B cell (primary cell): ENCODE data around the gene HOXA10. TPM values are rescaled to one million over a fixed set of nuclear protein-coding genes. Genes with fewer than 3 reads are reported as not detected.

ENCODE experiments used
- ATAC-seq: fragments of 200-7000 bp; cut with Tn5 transposase; one replicate; pipeline ENCODE4 v1.10.0; 2021; ENCODE audit warnings: low read depth, mild to moderate bottlenecking, moderate number of reproducible peaks, moderate library complexity
- CTCF ChIA-PET: fragments of 350-600 bp; sonication (Branson Sonifier 250); formaldehyde crosslinking; loops from one replicate; lab custom pipeline; 2021; ENCODE audit warnings: antibody characterized with exemption, inconsistent platforms; lab: Charles Lee
- POLR2A ChIA-PET: fragments of 350-600 bp; sonication (Branson Sonifier 250); formaldehyde crosslinking; loops from one replicate; lab custom pipeline; 2021; ENCODE audit warnings: antibody characterized with exemption; lab: Charles Lee
- DNase-seq: peaks from one replicate; pipeline ENCODE4 v3.0.0; 2013
- H2AFZ ChIP-seq: 2 replicates; pipeline ENCODE4 v1.6.1; 2012; ENCODE audit warnings: mild to moderate bottlenecking, low read depth, low read length; ENCODE audit not compliant: insufficient read depth, poor library complexity, severe bottlenecking
- H3K27ac ChIP-seq, 2 donors: 1 replicate in 1 of 2; 2 replicates in 1 of 2; pipeline ENCODE4 v1.5.1; 2012 to 2013; ENCODE audit warnings: low read length in 2 of 2, mild to moderate bottlenecking in 2 of 2, moderate library complexity in 1 of 2
- H3K27me3 ChIP-seq, 4 experiments: fragments of 200-600 bp in 1 of 4; sonication (generic) in 1 of 4; replicated peaks in 1 of 4; 1 replicate in 2 of 4; 2 replicates in 2 of 4; pipeline versions ENCODE4 v1.6.1 to v1.7.0; 2013 to 2016; ENCODE audit warnings: low read length in 3 of 4, mild to moderate bottlenecking in 2 of 4, mixed read lengths in 1 of 4, moderate library complexity in 1 of 4; ENCODE audit not compliant: insufficient read depth in 4 of 4, control insufficient read depth in 3 of 4; ENCODE audit errors: control extremely low read depth in 1 of 4
- H3K36me3 ChIP-seq, 2 experiments: replicated peaks in 1 of 2; 1 replicate in 1 of 2; 2 replicates in 1 of 2; pipeline versions ENCODE4 v1.6.1 to v1.7.1; 2013; ENCODE audit warnings: low read length in 1 of 2; ENCODE audit not compliant: insufficient read depth in 2 of 2, control insufficient read depth in 1 of 2; ENCODE audit errors: control extremely low read depth in 1 of 2, extremely low read depth in 1 of 2
- H3K4me1 ChIP-seq, 2 donors: fragments of 200-600 bp in 1 of 2; sonication (generic) in 1 of 2; 1 replicate in 1 of 2; 2 replicates in 1 of 2; pipeline versions ENCODE4 v1.5.1 to v1.6.1; 2013 to 2017; ENCODE audit warnings: low read length in 2 of 2; ENCODE audit not compliant: control insufficient read depth in 2 of 2, insufficient read depth in 2 of 2
- H3K4me2 ChIP-seq: replicated peaks from 2 replicates; pipeline ENCODE3; 2012; ENCODE audit warnings: mild to moderate bottlenecking, low read depth, low read length; ENCODE audit not compliant: poor library complexity, severe bottlenecking
- H3K4me3 ChIP-seq, 5 experiments: fragments of 200-600 bp in 1 of 5; sonication (generic) in 1 of 5; 1 replicate in 3 of 5; 2 replicates in 2 of 5; pipeline versions ENCODE4 v1.5.1 to v1.7.0; 2011 to 2016; ENCODE audit warnings: low read length in 4 of 5, mild to moderate bottlenecking in 4 of 5, low read depth in 2 of 5, control low read depth in 1 of 5, moderate library complexity in 1 of 5; ENCODE audit not compliant: insufficient read depth in 1 of 5; ENCODE audit errors: control extremely low read depth in 1 of 5, extremely low read depth in 1 of 5
- H3K79me2 ChIP-seq: fragments of 200-600 bp; sonication (generic); one replicate; pipeline ENCODE4 v1.6.0; 2016; ENCODE audit warnings: low read length; ENCODE audit not compliant: control insufficient read depth, insufficient read depth
- H3K9ac ChIP-seq: fragments of 200-600 bp; sonication (generic); 2 replicates; pipeline ENCODE4 v1.6.1; 2017; ENCODE audit warnings: mild to moderate bottlenecking, low read length, moderate library complexity
- H3K9me3 ChIP-seq, 3 donors: one replicate each; pipeline versions ENCODE4 v1.6.1 to v1.7.1; 2013; ENCODE audit warnings: low read length in 2 of 3; ENCODE audit not compliant: control insufficient read depth in 2 of 3, insufficient read depth in 1 of 3; ENCODE audit errors: control extremely low read depth in 1 of 3
- H4K20me1 ChIP-seq: 2 replicates; pipeline ENCODE4 v1.6.0; 2012; ENCODE audit warnings: mild to moderate bottlenecking, low read length; ENCODE audit not compliant: insufficient read depth, control insufficient read depth, poor library complexity, severe bottlenecking
- H3K27ac Mint-ChIP-seq: one replicate; pipeline ENCODE4 v1.8.0; 2021; ENCODE audit warnings: mixed read lengths
- H3K27me3 Mint-ChIP-seq: one replicate; pipeline ENCODE4 v1.8.0; 2021; ENCODE audit warnings: mixed read lengths
- H3K4me1 Mint-ChIP-seq: one replicate; pipeline ENCODE4 v1.8.0; 2021; ENCODE audit warnings: mixed read lengths
- H3K4me3 Mint-ChIP-seq: one replicate; pipeline ENCODE4 v1.8.0; 2021; ENCODE audit warnings: mixed read lengths
- H3K9me3 Mint-ChIP-seq: one replicate; pipeline ENCODE4 v1.8.0; 2022; ENCODE audit warnings: mixed read lengths; ENCODE audit not compliant: insufficient read depth
- CTCF ChIP-seq: fragments of 200-600 bp; IDR thresholded peaks from one replicate; pipeline ENCODE4 v1.8.0; 2022; ENCODE audit warnings: antibody characterized with exemption, mild to moderate bottlenecking
- EZH2 ChIP-seq: IDR thresholded peaks from 2 replicates; pipeline ENCODE4 v1.6.1; 2012; ENCODE audit warnings: borderline replicate concordance, low read depth, mild to moderate bottlenecking, moderate library complexity, low read length; ENCODE audit not compliant: insufficient read depth, poor library complexity, severe bottlenecking
- WGBS: methylation state at CpG from one replicate; pipeline ENCODE4 v1.1.5; 2013; ENCODE audit warnings: missing lambda C conversion rate; ENCODE audit not compliant: insufficient coverage; 5-methylcytosine and 5-hydroxymethylcytosine counted together
- intact Hi-C: fragments of 100-400 bp; cut with micrococcal nuclease; formaldehyde crosslinking; loops from one replicate; pipeline ENCODE4 v1.10.0; 2022
- polyA plus RNA-seq: library from polyadenylated mRNA; depleted of rRNA; stranded (reverse); fragments of >200 nt; gene quantifications from 2 replicates; pipeline ENCODE4 v1.2.3, GENCODE V29; 2012
- total RNA-seq, 2 donors: library from RNA; stranded (reverse); fragments of 120-200 nt in 1 of 2; gene quantifications; 1 replicate in 1 of 2; 2 replicates in 1 of 2; pipeline versions ENCODE4 v1.2.3 to v1.2.4, GENCODE V29; 2013 to 2022

Gene HOXA10
- total and polyA plus RNA-seq, 2 donors (not counting 1 experiment from before 2014, with no cell fraction given) = not detected

GRCh38 chr7:27204851-27205322 lies 30.8 kb upstream of the HOXA10 start:
- Histone ChIP-seq H3K36me3 (no peaks in the 10 kb centered on the region), H3K27me3 (peaks cover 1 to 94% (median 90%) of the 10 kb centered on the region in 4 experiments), H4K20me1 (no peaks in the 10 kb centered on the region), H3K79me2 (no peaks in the 10 kb centered on the region), H3K9ac (no peak overlapping the region), H3K27ac (no peak overlapping the region), H2AFZ (no peak overlapping the region), H3K4me2 (peak overlapping the region; percentile 9), H3K4me1 (peaks cover 36 to 58% of the 10 kb centered on the region in 2 donors), H3K9me3 (peaks cover 1 to 45% (median 6%) of the 10 kb centered on the region in 3 donors), H3K4me3 (no peak overlapping the region)
- peaks cover 33% of the 10 kb centered on the region for H3K4me1 Mint-ChIP-seq
- no peaks in the 10 kb centered on the region for H3K9me3 Mint-ChIP-seq
- intact Hi-C loops = loop anchor here (2.0 to 5.0 kb wide), 2 partner anchors 20 to 1207 kb away; partner anchors contain the start of genes CREB5 and HOXA11
- WGBS = 14% methylated on average over 41 of the region's 41 CpGs
- H3K4me3 Mint-ChIP-seq = no peak overlapping the region
- TF ChIP-seq EZH2 (no peak), CTCF (no peak)
- no peak overlapping the region for H3K27ac Mint-ChIP-seq
- POLR2A ChIA-PET = no interaction called here
- ATAC-seq = no peak
- peaks cover 86% of the 10 kb centered on the region for H3K27me3 Mint-ChIP-seq
- CTCF ChIA-PET = interaction anchor here (0.8 to 1.2 kb wide), 2 partner anchors 9 to 13 kb away, joined by 3 to 5 read pairs; no protein-coding TSS in a partner anchor
- DNase-seq = peak; percentile 39

- CTCF ChIA-PET = interaction anchor here (1.0 to 1.4 kb wide), 4 partner anchors 8 to 1356 kb away, joined by 3 to 5 read pairs (median 3); no protein-coding TSS in a partner anchor
- Histone ChIP-seq H3K27ac (no peak overlapping the region), H3K36me3 (no peaks in the 10 kb centered on the region), H2AFZ (no peak overlapping the region), H3K27me3 (peaks cover 1 to 88% (median 86%) of the 10 kb centered on the region in 4 experiments), H3K9me3 (peaks cover 1 to 47% (median 6%) of the 10 kb centered on the region in 3 donors), H3K79me2 (no peaks in the 10 kb centered on the region), H3K4me1 (peaks cover 39 to 61% of the 10 kb centered on the region in 2 donors), H3K4me2 (no peak overlapping the region), H3K4me3 (no peak overlapping the region), H4K20me1 (no peaks in the 10 kb centered on the region), H3K9ac (no peak overlapping the region)
- H3K4me1 Mint-ChIP-seq = peaks cover 37% of the 10 kb centered on the region
- peak overlapping the region; percentile 7 for H3K27ac Mint-ChIP-seq
- intact Hi-C loops = loop anchor here (2.0 to 5.0 kb wide), 2 partner anchors 19 to 1208 kb away; partner anchors contain the start of genes CREB5 and HOXA11
- POLR2A ChIA-PET = no interaction called here
- DNase-seq = peak; percentile 14
- H3K4me3 Mint-ChIP-seq = no peak overlapping the region
- TF ChIP-seq CTCF = no peak
- no peak for TF ChIP-seq EZH2
- peaks cover 79% of the 10 kb centered on the region for H3K27me3 Mint-ChIP-seq
- 31% methylated on average over 3 of the region's 4 CpGs for WGBS
- ATAC-seq = no peak
- H3K9me3 Mint-ChIP-seq = no peaks in the 10 kb centered on the region
These were observed 30.0 kb upstream of the HOXA10 start for GRCh38 chr7:27203964-27204594.
